GM21576 (cell line): ENCODE measurements around the gene RNF180.
"Not testable (repeated sequence)": the region's sequence is repeated elsewhere in the genome, so short reads cannot be mapped to it uniquely, and the experiment has no call there.

Source experiments
- ATAC-seq: cut with Tn5 transposase; IDR thresholded peaks from one replicate; pipeline ENCODE4 v1.9.1; 2021; ENCODE audit warnings: mild to moderate bottlenecking, moderate library complexity; ENCODE audit not compliant: unreplicated experiment

RNF180 gene

GRCh38 chr5:64364426-64364825, 198.8 kb downstream of the RNF180 start:
- no peak for ATAC-seq

- peak; percentile 69 for ATAC-seq
Measured at GRCh38 chr5:64384765-64385164, 219.1 kb downstream of the RNF180 start.

GRCh38 chr5:64397552-64397951, 231.9 kb downstream of the RNF180 start:
- no peak for ATAC-seq

GRCh38 chr5:64398735-64399134, 233.1 kb downstream of the RNF180 start:
- ATAC-seq = not testable (repeated sequence)

- ATAC-seq = not testable (repeated sequence)
Measured at GRCh38 chr5:64407103-64407825, 241.6 kb downstream of the RNF180 start.

- no peak for ATAC-seq
Measured at GRCh38 chr5:64417390-64417789, 251.7 kb downstream of the RNF180 start.

GRCh38 chr5:64418013-64418412, 252.4 kb downstream of the RNF180 start:
- ATAC-seq = no peak
